HepG2 (cell line): ENCODE data around the gene CCT7. TPM values are rescaled to one million over a fixed set of nuclear protein-coding genes. Genes with fewer than 3 reads are reported as not detected.

Experiments used
- ATAC-seq: fragments of 200-7000 bp; cut with Tn5 transposase; 3 replicates; pipeline ENCODE4 v1.9.1; 2020; ENCODE audit warnings: mild to moderate bottlenecking, moderate library complexity
- BruUV-seq: library from RNA; stranded (reverse); fragments of 400-500 nt; replicated peaks from 2 replicates; lab custom pipeline; 2021; lab: Mats Ljungman, UMichigan
- CTCF ChIA-PET: fragments of 300-600 bp; formaldehyde crosslinking; extraction: SDS; loops from one replicate; lab custom pipeline; 2021; ENCODE audit warnings: low total read pairs, inconsistent platforms, low intra/inter-chr PET ratio; lab: Yijun Ruan, JAX
- POLR2A ChIA-PET: fragments of 350-600 bp; sonication (Branson Sonifier 250); formaldehyde crosslinking; loops from one replicate; lab custom pipeline; 2020; ENCODE audit warnings: antibody characterized with exemption, inconsistent platforms; lab: Yijun Ruan, JAX
- DNase-seq: peaks from one replicate; pipeline ENCODE4 v3.0.0-alpha.2; 2015; ENCODE audit warnings: low spot score
- FAIRE-seq: peaks from 3 replicates; lab custom pipeline; 2011; peaks lifted over from hg19 to GRCh38; lab: Jason Lieb, UNC
- H2AFZ ChIP-seq: one replicate; pipeline ENCODE4 v1.6.1; 2011; ENCODE audit warnings: low read length, inconsistent platforms
- H3K27ac ChIP-seq: fragments of 300-600 bp; 3 replicates; pipeline ENCODE4 v1.8.0; 2011; ENCODE audit warnings: mixed run types, mild to moderate bottlenecking, mixed read lengths, low read length, inconsistent platforms; ENCODE audit not compliant: insufficient read depth; ENCODE audit errors: extremely low read length
- H3K27me3 ChIP-seq, 2 experiments: fragments of 200-600 bp in 1 of 2; 2 replicates in 1 of 2; 3 replicates in 1 of 2; pipeline versions ENCODE4 v1.6.0 to v1.8.0; 2011; ENCODE audit warnings: low read length in 2 of 2, mild to moderate bottlenecking in 2 of 2, moderate library complexity in 2 of 2, inconsistent platforms in 1 of 2; ENCODE audit not compliant: insufficient read depth in 2 of 2, control insufficient read depth in 1 of 2
- H3K36me3 ChIP-seq, 2 experiments: fragments of 200-600 bp in 1 of 2; replicated peaks in 1 of 2; 2 replicates in 1 of 2; 3 replicates in 1 of 2; pipeline versions ENCODE4 v1.5.1 to v1.8.0; 2011; ENCODE audit warnings: low read length in 2 of 2, inconsistent platforms in 1 of 2; ENCODE audit not compliant: insufficient read depth in 2 of 2, control insufficient read depth in 1 of 2
- H3K4me1 ChIP-seq: 2 replicates; pipeline ENCODE4 v1.5.1; 2012; ENCODE audit warnings: low read length, inconsistent platforms; ENCODE audit not compliant: insufficient read depth
- H3K4me2 ChIP-seq: 2 replicates; pipeline ENCODE4 v1.6.0; 2011; ENCODE audit warnings: low read depth, low read length, inconsistent platforms
- H3K4me3 ChIP-seq, 3 experiments: fragments of 200-600 bp in 1 of 3; sonication (generic), shearing (Covaris generic) in 1 of 3; replicated peaks in 1 of 3; 2 replicates each; pipeline ENCODE4 v1.5.1; 2011 to 2016; ENCODE audit warnings: low read length in 3 of 3, inconsistent platforms in 2 of 3, low read depth in 2 of 3, mild to moderate bottlenecking in 2 of 3, control low read depth in 1 of 3, mixed read lengths in 1 of 3; ENCODE audit not compliant: insufficient read depth in 1 of 3
- H3K79me2 ChIP-seq: one replicate; pipeline ENCODE4 v1.6.1; 2011; ENCODE audit warnings: low read length, inconsistent platforms; ENCODE audit not compliant: insufficient read depth
- H3K9ac ChIP-seq: 2 replicates; pipeline ENCODE4 v1.6.0; 2011; ENCODE audit warnings: mild to moderate bottlenecking, low read depth, low read length, inconsistent platforms; ENCODE audit not compliant: insufficient read depth
- H3K9me3 ChIP-seq: 2 replicates; pipeline ENCODE4 v1.5.1; 2012; ENCODE audit warnings: mild to moderate bottlenecking, low read length
- H4K20me1 ChIP-seq: 2 replicates; pipeline ENCODE4 v1.6.0; 2011; ENCODE audit warnings: inconsistent platforms, mild to moderate bottlenecking, low read length, moderate library complexity; ENCODE audit not compliant: insufficient read depth
- BCLAF1 ChIP-seq: fragments of 450-650 bp; IDR thresholded peaks from 2 replicates; pipeline ENCODE4 v1.6.1; 2017; ENCODE audit warnings: mild to moderate bottlenecking
- BRCA1 ChIP-seq: sonication (generic); formaldehyde crosslinking; IDR thresholded peaks from 2 replicates; pipeline ENCODE4 v1.4.0; 2020; ENCODE audit warnings: missing genetic modification reagents
- GATAD1 ChIP-seq: IDR thresholded peaks from 2 replicates; pipeline ENCODE4 v1.6.1; 2016; ENCODE audit warnings: missing genetic modification reagents, missing compliant biosample characterization
- HDAC6 ChIP-seq: fragments of 200-600 bp; sonication (generic); IDR thresholded peaks from 2 replicates; pipeline ENCODE4 v1.7.0; 2017; ENCODE audit warnings: mild to moderate bottlenecking, antibody characterized with exemption, low read length, low read depth
- HMG20B ChIP-seq: conservative IDR thresholded peaks from 2 replicates; pipeline ENCODE4 v1.6.1; 2016; ENCODE audit warnings: missing genetic modification reagents, missing compliant biosample characterization
- HOXD1 ChIP-seq: sonication (generic); formaldehyde crosslinking; IDR thresholded peaks from 2 replicates; pipeline ENCODE4 v1.5.0; 2020; ENCODE audit warnings: missing genetic modification reagents
- IRF2 ChIP-seq: IDR thresholded peaks from 2 replicates; pipeline ENCODE4 v1.6.1; 2018; ENCODE audit warnings: missing genetic modification reagents, missing compliant biosample characterization
- MAFG ChIP-seq: sonication (generic); formaldehyde crosslinking; IDR thresholded peaks from 2 replicates; pipeline ENCODE4 v1.5.1; 2020; ENCODE audit warnings: mild to moderate bottlenecking, missing genetic modification reagents
- MEIS1 ChIP-seq: sonication (generic); formaldehyde crosslinking; IDR thresholded peaks from 2 replicates; pipeline ENCODE4 v1.9.0; 2021; ENCODE audit warnings: mild to moderate bottlenecking, missing genetic modification reagents, moderate library complexity, borderline replicate concordance
- NPAS2 ChIP-seq: sonication (generic); formaldehyde crosslinking; IDR thresholded peaks from 2 replicates; pipeline ENCODE4 v1.8.0; 2022; ENCODE audit warnings: mild to moderate bottlenecking, missing genetic modification reagents, borderline replicate concordance
- SP140L ChIP-seq: sonication (generic); formaldehyde crosslinking; IDR thresholded peaks from 2 replicates; pipeline ENCODE4 v1.4.0; 2020; ENCODE audit warnings: missing genetic modification reagents, borderline replicate concordance
- ZFX ChIP-seq: sonication (generic); formaldehyde crosslinking; IDR thresholded peaks from 2 replicates; pipeline ENCODE4 v1.4.0; 2020; ENCODE audit warnings: mild to moderate bottlenecking, low read depth, missing genetic modification reagents, moderate library complexity
- ZNF33A ChIP-seq: sonication (generic); formaldehyde crosslinking; IDR thresholded peaks from 2 replicates; pipeline ENCODE4 v1.5.1; 2020; ENCODE audit warnings: missing genetic modification reagents, mild to moderate bottlenecking, moderate library complexity, borderline replicate concordance
- ZNF383 ChIP-seq: sonication (generic); formaldehyde crosslinking; IDR thresholded peaks from 2 replicates; pipeline ENCODE4 v1.4.0; 2020; ENCODE audit warnings: missing genetic modification reagents, mild to moderate bottlenecking, borderline replicate concordance
- ZNF598 ChIP-seq: sonication (generic); formaldehyde crosslinking; IDR thresholded peaks from 2 replicates; pipeline ENCODE4 v1.5.1; 2020; ENCODE audit warnings: mild to moderate bottlenecking, missing genetic modification reagents, borderline replicate concordance
- ZNF782 ChIP-seq: sonication (generic); formaldehyde crosslinking; IDR thresholded peaks from 2 replicates; pipeline ENCODE4 v1.4.0; 2020; ENCODE audit warnings: missing genetic modification reagents, mild to moderate bottlenecking, borderline replicate concordance
- ZNF850 ChIP-seq: sonication (generic); formaldehyde crosslinking; conservative IDR thresholded peaks from 2 replicates; pipeline ENCODE4 v1.9.0; 2021; ENCODE audit warnings: mild to moderate bottlenecking, missing genetic modification reagents
- WGBS: methylation state at CpG from one replicate; pipeline ENCODE4 v1.1.6; 2017; ENCODE audit warnings: low lambda C conversion rate; 5-methylcytosine and 5-hydroxymethylcytosine counted together
- in situ Hi-C: cut with HindIII; loops from 2 replicates; pipeline ENCODE4 v1.10.0; 2017; ENCODE audit warnings: low pct_unique_long_range_greater_than_20kb; ENCODE audit not compliant: extremely low pct_ligation_motif_present
- intact Hi-C: fragments of 100-400 bp; cut with micrococcal nuclease; formaldehyde crosslinking; loops from one replicate; pipeline ENCODE4 v1.10.0; 2022; ENCODE audit not compliant: unreplicated experiment
- polyA plus RNA-seq, 8 experiments: library from polyadenylated mRNA; depleted of rRNA in 3 of 8; stranded (reverse) in 7 of 8; unstranded in 1 of 8; fragments of >200 nt; fragmentation: Illumina TruSeq in 4 of 8; extraction: Trizol in 4 of 8; gene quantifications; 2 replicates each; pipeline versions ENCODE4 v1.2.1 to v1.2.3, GENCODE V29; 2011 to 2016; ENCODE audit warnings: low read depth in 4 of 8, missing spikeins in 1 of 8, mixed read lengths in 1 of 8; ENCODE audit not compliant: insufficient read depth in 1 of 8
- total RNA-seq, 5 experiments: library from RNA; depleted of rRNA; stranded (reverse); fragments of >200 nt; fragmentation: Illumina TruSeq; extraction: Trizol; gene quantifications; 2 replicates each; pipeline ENCODE4 v1.2.3, GENCODE V29; 2016; ENCODE audit warnings: low read depth in 1 of 5
- TF ChIP-seq, protein P1 (sequence below): IDR thresholded peaks from 2 replicates; pipeline ENCODE4 v1.6.1; 2016; ENCODE audit warnings: missing compliant biosample characterization, missing genetic modification reagents, borderline replicate concordance
- TF ChIP-seq, protein P2 (sequence below): sonication (generic); formaldehyde crosslinking; IDR thresholded peaks from 2 replicates; pipeline ENCODE4 v1.8.1; 2023; ENCODE audit warnings: mild to moderate bottlenecking, missing genetic modification reagents, borderline replicate concordance
- TF ChIP-seq, protein P3 (sequence below): sonication (generic); formaldehyde crosslinking; IDR thresholded peaks from 2 replicates; pipeline ENCODE4 v1.4.0; 2020; ENCODE audit warnings: missing genetic modification reagents

Gene CCT7
- total and polyA plus RNA-seq, 2 of the 13 experiments (the other 11 are each of a cell fraction or from before 2014, with no cell fraction given), result 347 to 517 TPM

DNA sequence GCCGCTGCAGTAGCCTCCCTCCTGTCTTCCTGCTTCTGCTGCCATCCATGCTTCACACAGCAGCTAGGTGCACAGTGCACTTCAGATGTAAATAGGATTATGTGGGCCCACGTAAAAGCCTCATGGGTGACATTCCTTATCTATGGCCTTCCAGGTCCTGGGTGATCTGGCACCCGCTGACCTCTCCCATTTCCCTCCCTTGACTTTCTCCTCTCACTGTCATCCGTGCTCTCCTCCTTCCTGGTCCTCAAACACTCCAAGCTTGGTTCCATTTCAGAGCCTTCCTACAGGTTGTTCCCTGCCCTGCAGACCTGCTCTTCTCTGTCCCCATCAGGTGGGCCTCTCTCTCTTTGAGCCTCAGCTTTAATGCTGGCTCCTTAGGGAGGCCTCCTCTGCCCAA is 24.1 kb upstream of the CCT7 start:
- H3K27ac ChIP-seq, result no peak overlapping the region
- BruUV-seq, result no TSS peak
- no peaks in the 10 kb centered on the region for H3K27me3 ChIP-seq
- peak overlapping the region in 1 of 3 experiments; percentile 6; a peak in 1 of 6 replicates for H3K4me3 ChIP-seq
- H4K20me1 ChIP-seq, result no peaks in the 10 kb centered on the region
- POLR2A ChIA-PET, result interaction anchor here (0.9 to 4.5 kb wide), 4 partner anchors 16 to 175 kb away, joined by 3 to 93 read pairs (median 4); no protein-coding TSS in a partner anchor
- intact Hi-C loops, result loop anchor here (10.0 kb wide), 1 partner anchor 175 kb away; the partner anchor contains the start of gene ALMS1
- peaks cover 9% of the 10 kb centered on the region for H3K79me2 ChIP-seq
- FAIRE-seq (no peak), DNase-seq (no peak), ATAC-seq (no peak)
- H3K9me3 ChIP-seq, result no peaks in the 10 kb centered on the region
- peaks cover 54% of the 10 kb centered on the region for H3K4me1 ChIP-seq
- no peaks in the 10 kb centered on the region for H3K36me3 ChIP-seq
- CTCF ChIA-PET, result interaction anchor here (1.3 kb wide), 1 partner anchor 33 kb away, joined by 4 read pairs; no protein-coding TSS in a partner anchor
- peak overlapping the region; percentile 56 for H3K4me2 ChIP-seq
- 2% methylated on average over 4 of the region's 4 CpGs for WGBS
- peak overlapping the region; percentile 29 for H2AFZ ChIP-seq
- peak overlapping the region; percentile 12; the same call in 1 of the 2 replicates for H3K9ac ChIP-seq
- in situ Hi-C loops, result loop anchor here (5.0 kb wide), 1 partner anchor 33 kb away; no protein-coding TSS in a partner anchor
- no peak for TF ChIP-seq ZNF598 (CRISPR knock-in tag)
- 0 out of 2 replicates have a peak, but pooled peaks have one; percentile 39 for TF ChIP-seq ZNF782 (CRISPR knock-in tag)
- TF ChIP-seq, protein P1, sequence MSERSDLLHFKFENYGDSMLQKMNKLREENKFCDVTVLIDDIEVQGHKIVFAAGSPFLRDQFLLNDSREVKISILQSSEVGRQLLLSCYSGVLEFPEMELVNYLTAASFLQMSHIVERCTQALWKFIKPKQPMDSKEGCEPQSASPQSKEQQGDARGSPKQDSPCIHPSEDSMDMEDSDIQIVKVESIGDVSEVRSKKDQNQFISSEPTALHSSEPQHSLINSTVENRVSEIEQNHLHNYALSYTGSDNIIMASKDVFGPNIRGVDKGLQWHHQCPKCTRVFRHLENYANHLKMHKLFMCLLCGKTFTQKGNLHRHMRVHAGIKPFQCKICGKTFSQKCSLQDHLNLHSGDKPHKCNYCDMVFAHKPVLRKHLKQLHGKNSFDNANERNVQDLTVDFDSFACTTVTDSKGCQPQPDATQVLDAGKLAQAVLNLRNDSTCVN, result 0 out of 2 replicates have a peak, but pooled peaks have one; percentile 34
- no peak for TF ChIP-seq GATAD1 (CRISPR knock-in tag)
- TF ChIP-seq, protein P2, sequence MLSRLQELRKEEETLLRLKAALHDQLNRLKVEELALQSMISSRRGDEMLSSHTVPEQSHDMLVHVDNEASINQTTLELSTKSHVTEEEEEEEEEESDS (CRISPR knock-in tag), result 0 out of 2 replicates have a peak, but pooled peaks have one; percentile 43
- no peak for TF ChIP-seq ZNF850 (CRISPR knock-in tag)
- TF ChIP-seq MAFG (CRISPR knock-in tag), result no peak
- TF ChIP-seq, protein P3, sequence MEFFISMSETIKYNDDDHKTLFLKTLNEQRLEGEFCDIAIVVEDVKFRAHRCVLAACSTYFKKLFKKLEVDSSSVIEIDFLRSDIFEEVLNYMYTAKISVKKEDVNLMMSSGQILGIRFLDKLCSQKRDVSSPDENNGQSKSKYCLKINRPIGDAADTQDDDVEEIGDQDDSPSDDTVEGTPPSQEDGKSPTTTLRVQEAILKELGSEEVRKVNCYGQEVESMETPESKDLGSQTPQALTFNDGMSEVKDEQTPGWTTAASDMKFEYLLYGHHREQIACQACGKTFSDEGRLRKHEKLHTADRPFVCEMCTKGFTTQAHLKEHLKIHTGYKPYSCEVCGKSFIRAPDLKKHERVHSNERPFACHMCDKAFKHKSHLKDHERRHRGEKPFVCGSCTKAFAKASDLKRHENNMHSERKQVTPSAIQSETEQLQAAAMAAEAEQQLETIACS (CRISPR knock-in tag), result no peak
- TF ChIP-seq ZNF383 (CRISPR knock-in tag), result no peak
- no peak for TF ChIP-seq SP140L (CRISPR knock-in tag)
- no peak for TF ChIP-seq HDAC6
- no peak for TF ChIP-seq NPAS2
- TF ChIP-seq MEIS1 (CRISPR knock-in tag), result no peak
- no peak for TF ChIP-seq HOXD1 (CRISPR knock-in tag)
- TF ChIP-seq HMG20B (CRISPR knock-in tag), result no peak
- TF ChIP-seq IRF2 (CRISPR knock-in tag), result no peak
- TF ChIP-seq BRCA1 (CRISPR knock-in tag), result no peak
- TF ChIP-seq ZNF33A, result no peak
- TF ChIP-seq BCLAF1, result no peak
- TF ChIP-seq ZFX (CRISPR knock-in tag), result 0 out of 2 replicates have a peak, but pooled peaks have one; percentile 17
